GM20431 (cell line): Measurements from ENCODE around the gene C1orf21.

Experiments
- in situ Hi-C: fragments of 300-500 bp; cut with MseI, MboI; formaldehyde crosslinking; loops from one replicate; pipeline ENCODE4 v1.15.0; 2020; ENCODE audit warnings: low sequenced_read_pairs; ENCODE audit not compliant: unreplicated experiment

C1orf21 gene

DNA sequence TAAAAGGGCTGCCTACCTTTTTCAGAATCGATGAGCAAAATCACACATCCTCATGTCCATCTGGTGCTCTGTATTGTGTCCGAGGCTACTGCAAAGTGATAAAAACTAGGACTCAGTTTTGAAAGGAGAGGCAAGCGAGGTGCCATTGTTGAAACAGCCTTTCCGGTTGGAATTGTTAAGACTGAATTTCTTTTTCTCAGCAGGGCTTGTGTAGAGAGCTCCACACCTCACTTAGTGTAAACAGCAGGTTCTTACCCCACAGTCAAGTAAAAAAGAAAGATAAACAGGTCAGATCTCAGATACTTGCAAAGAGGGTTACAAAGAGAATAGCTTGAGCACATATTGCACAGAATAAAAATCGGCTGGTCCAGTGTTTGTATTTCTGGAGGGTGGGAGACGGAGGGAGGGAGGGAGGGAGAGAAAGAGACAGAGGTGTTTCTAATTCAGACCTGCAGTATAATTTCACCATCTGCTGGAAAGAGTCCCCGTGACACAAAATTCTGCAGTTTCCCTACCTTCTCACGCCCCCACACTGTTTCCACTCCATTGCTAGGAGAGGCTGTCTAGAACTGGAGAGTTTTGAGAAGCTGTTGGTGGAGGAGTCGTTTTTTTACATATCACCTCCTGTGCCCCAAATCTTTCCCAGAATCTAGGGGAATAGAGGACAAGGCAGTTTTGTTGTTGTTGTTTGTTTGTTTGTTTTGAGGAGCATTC, 285.3 kb downstream of the C1orf21 start:
- in situ Hi-C loops, result no loop called here

GRCh38 chr1:184673305-184673704, 286.5 kb downstream of the C1orf21 start:
- in situ Hi-C loops, result no loop called here

DNA sequence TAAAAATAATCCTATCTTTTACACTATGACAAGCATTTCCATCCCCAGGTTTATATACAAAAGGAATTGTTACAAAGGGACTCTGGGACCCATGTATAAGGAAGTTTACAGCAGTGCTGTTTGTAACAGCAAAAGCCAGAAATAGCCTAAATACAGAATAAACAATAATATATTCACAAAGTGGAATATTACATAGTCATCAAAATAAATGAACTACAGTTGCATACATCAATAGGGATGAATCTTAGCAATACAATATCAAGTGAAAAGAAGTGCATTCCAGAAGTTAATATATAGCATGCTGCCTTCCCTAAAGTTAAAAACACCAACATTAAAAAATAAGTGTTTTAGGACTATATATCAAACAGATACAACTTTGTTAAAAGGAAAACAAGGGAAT, 290.5 kb downstream of the C1orf21 start:
- in situ Hi-C loops, result no loop called here
